Mesendoderm (in vitro differentiated cells): ENCODE data around the gene CYTH3.

Source experiments
- DNase-seq: peaks from one replicate; pipeline ENCODE4 v3.0.0; 2013
- H2AK5ac ChIP-seq: 2 replicates; pipeline ENCODE4 v1.6.1; 2013; ENCODE audit warnings: low read length, inconsistent platforms
- H2BK120ac ChIP-seq: 2 replicates; pipeline ENCODE4 v1.6.1; 2013; ENCODE audit warnings: low read depth, mild to moderate bottlenecking, low read length, moderate library complexity, mixed read lengths
- H2BK15ac ChIP-seq: replicated peaks from 2 replicates; pipeline ENCODE4 v1.6.1; 2013; ENCODE audit warnings: low read depth, mild to moderate bottlenecking, moderate library complexity
- H2BK5ac ChIP-seq: 2 replicates; pipeline ENCODE4 v1.6.1; 2013; ENCODE audit warnings: low read length, inconsistent platforms
- H3K18ac ChIP-seq: 2 replicates; pipeline ENCODE4 v1.6.1; 2013; ENCODE audit warnings: mild to moderate bottlenecking, low read length, mixed read lengths
- H3K23ac ChIP-seq: one replicate; pipeline ENCODE4 v1.6.1; 2013; ENCODE audit warnings: low read length
- H3K27ac ChIP-seq: 2 replicates; pipeline ENCODE4 v1.5.1; 2013; ENCODE audit warnings: low read depth, mild to moderate bottlenecking, inconsistent platforms, low read length, moderate library complexity
- H3K27me3 ChIP-seq: 2 replicates; pipeline ENCODE4 v1.6.1; 2013; ENCODE audit warnings: low read length, control low read depth, mild to moderate bottlenecking, inconsistent platforms; ENCODE audit not compliant: insufficient read depth, poor library complexity
- H3K36me3 ChIP-seq: 2 replicates; pipeline ENCODE4 v1.6.1; 2013; ENCODE audit warnings: low read length, inconsistent platforms; ENCODE audit not compliant: control insufficient read depth, insufficient read depth
- H3K4ac ChIP-seq: one replicate; pipeline ENCODE4 v1.6.1; 2013; ENCODE audit warnings: low read depth, mild to moderate bottlenecking, low read length, moderate library complexity
- H3K4me1 ChIP-seq: 2 replicates; pipeline ENCODE4 v1.6.1; 2013; ENCODE audit warnings: low read depth, low read length, inconsistent platforms; ENCODE audit not compliant: control insufficient read depth
- H3K4me2 ChIP-seq: 2 replicates; pipeline ENCODE4 v1.6.1; 2013; ENCODE audit warnings: low read length
- H3K4me3 ChIP-seq: 2 replicates; pipeline ENCODE4 v1.5.1; 2013; ENCODE audit warnings: mild to moderate bottlenecking, low read length
- H3K56ac ChIP-seq: one replicate; pipeline ENCODE4 v1.6.1; 2013; ENCODE audit warnings: low read length
- H3K79me1 ChIP-seq: 2 replicates; pipeline ENCODE4 v1.6.1; 2013; ENCODE audit warnings: low read length, inconsistent platforms
- H3K79me2 ChIP-seq: 2 replicates; pipeline ENCODE4 v1.6.1; 2013; ENCODE audit warnings: mild to moderate bottlenecking, low read length; ENCODE audit not compliant: control insufficient read depth, insufficient read depth
- H3K9ac ChIP-seq: 2 replicates; pipeline ENCODE4 v1.6.1; 2013; ENCODE audit warnings: low read length, inconsistent platforms
- H4K5ac ChIP-seq: one replicate; pipeline ENCODE4 v1.6.1; 2013; ENCODE audit warnings: low read length
- H4K8ac ChIP-seq: one replicate; pipeline ENCODE4 v1.6.1; 2013; ENCODE audit warnings: low read depth, mild to moderate bottlenecking, control low read depth, low read length, moderate library complexity
- WGBS: extraction: QIAGEN DNeasy Blood & Tissue Kit; methylation state at CpG from one replicate; pipeline ENCODE4 v1.1.7; 2013; ENCODE audit warnings: low lambda C conversion rate, missing lambda C conversion rate; ENCODE audit not compliant: insufficient coverage; ENCODE audit errors: extremely low coverage; 5-methylcytosine and 5-hydroxymethylcytosine counted together

The CYTH3 gene

GRCh38 chr7:6256109-6256483 is 16.3 kb downstream of the CYTH3 start:
- H4K5ac ChIP-seq, result no peak overlapping the region
- no peaks in the 10 kb centered on the region for H3K36me3 ChIP-seq
- DNase-seq, result peak; percentile 87
- no peak overlapping the region for H4K8ac ChIP-seq
- H3K4me1 ChIP-seq, result peaks cover 10% of the 10 kb centered on the region
- H3K18ac ChIP-seq, result no peak overlapping the region
- no peak overlapping the region for H3K56ac ChIP-seq
- H3K27ac ChIP-seq, result no peak overlapping the region
- no peak overlapping the region for H3K4ac ChIP-seq
- H2BK120ac ChIP-seq, result no peak overlapping the region
- peaks cover 4% of the 10 kb centered on the region for H3K79me1 ChIP-seq
- no peak overlapping the region for H3K4me3 ChIP-seq
- H3K4me2 ChIP-seq, result no peak overlapping the region
- no peaks in the 10 kb centered on the region for H3K27me3 ChIP-seq
- H3K23ac ChIP-seq, result no peak overlapping the region
- H2AK5ac ChIP-seq, result no peak overlapping the region
- no peak overlapping the region for H3K9ac ChIP-seq
- no peaks in the 10 kb centered on the region for H3K79me2 ChIP-seq
- no CpG with 5 or more reads among the region's 5 CpGs for WGBS
- no peak overlapping the region for H2BK15ac ChIP-seq
- no peak overlapping the region for H2BK5ac ChIP-seq

GRCh38 chr7:6254866-6255265 is 17.6 kb downstream of the CYTH3 start:
- Histone ChIP-seq H2AK5ac (no peak overlapping the region), H3K27me3 (no peaks in the 10 kb centered on the region), H3K79me2 (no peaks in the 10 kb centered on the region), H3K36me3 (no peaks in the 10 kb centered on the region), H3K4me1 (peaks cover 5% of the 10 kb centered on the region), H4K8ac (no peak overlapping the region), H2BK5ac (no peak overlapping the region), H4K5ac (no peak overlapping the region), H3K9ac (no peak overlapping the region), H3K56ac (no peak overlapping the region), H3K4ac (no peak overlapping the region), H3K4me2 (no peak overlapping the region), H3K23ac (no peak overlapping the region), H2BK15ac (no peak overlapping the region), H2BK120ac (no peak overlapping the region), H3K4me3 (no peak overlapping the region), H3K27ac (no peak overlapping the region), H3K79me1 (no peaks in the 10 kb centered on the region), H3K18ac (no peak overlapping the region)
- DNase-seq, result no peak
- no CpG with 5 or more reads among the region's 4 CpGs for WGBS

- Histone ChIP-seq H4K8ac (no peak overlapping the region), H3K23ac (no peak overlapping the region), H2BK15ac (no peak overlapping the region), H2BK120ac (no peak overlapping the region), H3K4me2 (no peak overlapping the region), H3K36me3 (no peaks in the 10 kb centered on the region), H4K5ac (no peak overlapping the region), H2BK5ac (no peak overlapping the region), H3K79me1 (no peaks in the 10 kb centered on the region), H3K4me1 (peaks cover 3% of the 10 kb centered on the region), H2AK5ac (no peak overlapping the region), H3K79me2 (no peaks in the 10 kb centered on the region), H3K18ac (no peak overlapping the region), H3K4ac (no peak overlapping the region), H3K56ac (no peak overlapping the region), H3K4me3 (no peak overlapping the region), H3K9ac (no peak overlapping the region), H3K27me3 (no peaks in the 10 kb centered on the region), H3K27ac (no peak overlapping the region)
- WGBS, result 100% methylated on average over 1 of the region's 2 CpGs
- DNase-seq, result no peak
Measured at GRCh38 chr7:6252748-6253147, 19.7 kb downstream of the CYTH3 start.

- H3K4me2 ChIP-seq, result no peak overlapping the region
- H2AK5ac ChIP-seq, result no peak overlapping the region
- H3K27ac ChIP-seq, result no peak overlapping the region
- no peak overlapping the region for H2BK5ac ChIP-seq
- H3K56ac ChIP-seq, result no peak overlapping the region
- H3K4ac ChIP-seq, result no peak overlapping the region
- no peaks in the 10 kb centered on the region for H3K27me3 ChIP-seq
- no CpG with 5 or more reads among the region's 5 CpGs for WGBS
- no peaks in the 10 kb centered on the region for H3K79me1 ChIP-seq
- no peak overlapping the region for H3K9ac ChIP-seq
- H2BK15ac ChIP-seq, result no peak overlapping the region
- no peak overlapping the region for H3K4me3 ChIP-seq
- no peak overlapping the region for H2BK120ac ChIP-seq
- peaks cover 1% of the 10 kb centered on the region for H3K4me1 ChIP-seq
- no peak overlapping the region for H4K8ac ChIP-seq
- no peak overlapping the region for H3K23ac ChIP-seq
- no peaks in the 10 kb centered on the region for H3K36me3 ChIP-seq
- no peak overlapping the region for H4K5ac ChIP-seq
- DNase-seq, result no peak
- no peaks in the 10 kb centered on the region for H3K79me2 ChIP-seq
- H3K18ac ChIP-seq, result no peak overlapping the region
Measured at GRCh38 chr7:6252341-6252746, 20.1 kb downstream of the CYTH3 start.

- Histone ChIP-seq H3K18ac (no peak overlapping the region), H3K4me3 (no peak overlapping the region), H3K23ac (no peak overlapping the region), H3K79me1 (no peaks in the 10 kb centered on the region), H3K4me1 (peaks cover 1% of the 10 kb centered on the region), H3K56ac (no peak overlapping the region), H3K79me2 (no peaks in the 10 kb centered on the region), H2BK15ac (no peak overlapping the region), H2AK5ac (no peak overlapping the region), H4K5ac (no peak overlapping the region), H3K4me2 (no peak overlapping the region), H3K9ac (no peak overlapping the region), H3K27ac (no peak overlapping the region), H2BK120ac (no peak overlapping the region), H3K27me3 (no peaks in the 10 kb centered on the region), H4K8ac (no peak overlapping the region), H3K4ac (no peak overlapping the region), H3K36me3 (no peaks in the 10 kb centered on the region), H2BK5ac (no peak overlapping the region)
- WGBS, result no CpG with 5 or more reads among the region's 4 CpGs
- no peak for DNase-seq
Measured at GRCh38 chr7:6251653-6252052, 20.8 kb downstream of the CYTH3 start.

GRCh38 chr7:6250364-6250833 is 22.0 kb downstream of the CYTH3 start:
- H3K36me3 ChIP-seq, result no peaks in the 10 kb centered on the region
- H2AK5ac ChIP-seq, result no peak overlapping the region
- DNase-seq, result no peak
- H4K5ac ChIP-seq, result no peak overlapping the region
- no CpG with 5 or more reads among the region's 4 CpGs for WGBS
- peaks cover 1% of the 10 kb centered on the region for H3K4me1 ChIP-seq
- H3K18ac ChIP-seq, result no peak overlapping the region
- H3K79me2 ChIP-seq, result no peaks in the 10 kb centered on the region
- no peak overlapping the region for H2BK15ac ChIP-seq
- H3K4me2 ChIP-seq, result no peak overlapping the region
- no peak overlapping the region for H4K8ac ChIP-seq
- no peak overlapping the region for H3K4me3 ChIP-seq
- no peak overlapping the region for H3K4ac ChIP-seq
- no peaks in the 10 kb centered on the region for H3K27me3 ChIP-seq
- no peak overlapping the region for H3K9ac ChIP-seq
- no peak overlapping the region for H3K56ac ChIP-seq
- no peak overlapping the region for H3K23ac ChIP-seq
- no peaks in the 10 kb centered on the region for H3K79me1 ChIP-seq
- H2BK120ac ChIP-seq, result no peak overlapping the region
- H2BK5ac ChIP-seq, result no peak overlapping the region
- no peak overlapping the region for H3K27ac ChIP-seq
